Measurements from ENCODE around the gene PLCB1. TPM values are rescaled to one million over a fixed set of nuclear protein-coding genes. Genes with fewer than 3 reads are reported as not detected.

PLCB1 gene
- total and polyA plus RNA-seq, 10 of the 15 experiments (the other 5 are each of a cell fraction or from before 2014, with no cell fraction given) = 0.05 to 5.3 (median 0.17) TPM; not detected in 1

DNA sequence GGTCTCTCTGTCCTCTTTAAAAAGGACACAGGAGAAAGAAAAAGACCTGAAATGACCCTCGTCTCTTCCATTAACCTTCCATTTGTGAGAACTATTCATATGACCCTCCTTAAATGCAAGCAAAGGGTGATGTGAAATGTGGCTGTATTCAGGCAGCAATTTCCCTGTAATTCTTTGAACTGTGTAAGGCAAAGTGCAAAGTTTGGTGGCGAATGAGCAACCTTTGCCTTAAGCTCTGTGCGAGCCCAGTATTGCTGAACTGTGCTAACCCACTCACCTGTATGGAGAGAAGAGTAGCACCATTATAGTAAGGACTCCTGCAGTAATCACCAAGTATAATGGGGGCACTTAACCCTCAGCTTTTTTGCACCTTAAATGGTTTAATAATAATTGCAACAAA is 223.4 kb downstream of the PLCB1 start:
- 23% methylated on average over 3 of the region's 3 CpGs for WGBS (ENCODE audit: insufficient coverage, insufficient replicate concordance, low lambda C conversion rate, missing lambda C conversion rate)
- intact Hi-C loops (cut with micrococcal nuclease; ENCODE audit: unreplicated experiment) = no loop called here
- CTCF ChIA-PET = interaction anchor here (1.0 kb wide), 1 partner anchor 366 kb away, joined by 3 read pairs; no protein-coding TSS in a partner anchor
- no peak overlapping the region for H3K4me3 ChIP-seq
- H2AFZ ChIP-seq (ENCODE audit: control insufficient read depth, low read depth, low read length) = no peak overlapping the region
- BruUV-seq (replicated peaks) = no TSS peak
- no peaks in the 10 kb centered on the region for H4K20me1 ChIP-seq (ENCODE audit: control insufficient read depth, insufficient read depth)
- POLR2A ChIA-PET = no interaction called here
- H3K27ac ChIP-seq (ENCODE audit: control insufficient read depth, insufficient read depth) = no peak overlapping the region
- RAD21 ChIA-PET (ENCODE audit: unreplicated experiment) = no interaction called here
- H3K4me1 ChIP-seq (ENCODE audit: control insufficient read depth, insufficient read depth, low read length) = no peaks in the 10 kb centered on the region
- FAIRE-seq (no peak), DNase-seq (ENCODE audit: low read depth, low spot score) (no peak), ATAC-seq (no peak)
- no peaks in the 10 kb centered on the region for H3K9me3 ChIP-seq (replicated peaks; ENCODE audit: control insufficient read depth, insufficient read depth, low read length)
- SMC1A ChIA-PET (ENCODE audit: uncharacterized antibody, unreplicated experiment) = interaction anchor here (0.6 to 1.7 kb wide), 2 partner anchors 91 to 395 kb away, joined by 3 to 4 read pairs; no protein-coding TSS in a partner anchor
- no peaks in the 10 kb centered on the region for H3K27me3 ChIP-seq (replicated peaks in 1 of 2; ENCODE audit: control insufficient read depth in 2 of 2, insufficient read depth in 2 of 2, low read length in 1 of 2)
- no peak for TF ChIP-seq JUND (IDR thresholded peaks at IDR 0.05; ENCODE audit: low read depth, low read length)
- no peak for TF ChIP-seq TCF7 (IDR thresholded peaks at IDR 0.05; ENCODE audit: borderline replicate concordance)
- TF ChIP-seq RFX5 (IDR thresholded peaks at IDR 0.05; ENCODE audit: low read depth, low read length) = no peak
- no peak for TF ChIP-seq RELA (IDR thresholded peaks at IDR 0.05; ENCODE audit: borderline replicate concordance, partially characterized antibody)
- TF ChIP-seq, protein P1, sequence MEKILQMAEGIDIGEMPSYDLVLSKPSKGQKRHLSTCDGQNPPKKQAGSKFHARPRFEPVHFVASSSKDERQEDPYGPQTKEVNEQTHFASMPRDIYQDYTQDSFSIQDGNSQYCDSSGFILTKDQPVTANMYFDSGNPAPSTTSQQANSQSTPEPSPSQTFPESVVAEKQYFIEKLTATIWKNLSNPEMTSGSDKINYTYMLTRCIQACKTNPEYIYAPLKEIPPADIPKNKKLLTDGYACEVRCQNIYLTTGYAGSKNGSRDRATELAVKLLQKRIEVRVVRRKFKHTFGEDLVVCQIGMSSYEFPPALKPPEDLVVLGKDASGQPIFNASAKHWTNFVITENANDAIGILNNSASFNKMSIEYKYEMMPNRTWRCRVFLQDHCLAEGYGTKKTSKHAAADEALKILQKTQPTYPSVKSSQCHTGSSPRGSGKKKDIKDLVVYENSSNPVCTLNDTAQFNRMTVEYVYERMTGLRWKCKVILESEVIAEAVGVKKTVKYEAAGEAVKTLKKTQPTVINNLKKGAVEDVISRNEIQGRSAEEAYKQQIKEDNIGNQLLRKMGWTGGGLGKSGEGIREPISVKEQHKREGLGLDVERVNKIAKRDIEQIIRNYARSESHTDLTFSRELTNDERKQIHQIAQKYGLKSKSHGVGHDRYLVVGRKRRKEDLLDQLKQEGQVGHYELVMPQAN (conservative IDR thresholded peaks at IDR 0.05) = no peak
- no peak for TF ChIP-seq WRNIP1 (IDR thresholded peaks at IDR 0.05; ENCODE audit: borderline replicate concordance, low read depth, low read length)
- TF ChIP-seq MEF2B (IDR thresholded peaks at IDR 0.05; ENCODE audit: partially characterized antibody, poor library complexity, severe bottlenecking) = no peak
- no peak for TF ChIP-seq PML (IDR thresholded peaks at IDR 0.05; ENCODE audit: low read length)
- no peak for TF ChIP-seq ESRRA (IDR thresholded peaks at IDR 0.05; ENCODE audit: low read length)
- TF ChIP-seq MXI1 (IDR thresholded peaks at IDR 0.05; ENCODE audit: low read depth, low read length) = no peak
- TF ChIP-seq SIN3A (IDR thresholded peaks at IDR 0.05; ENCODE audit: low read depth, low read length) = no peak
- no peak for TF ChIP-seq SMARCA5 (IDR thresholded peaks at IDR 0.05)
- no peak for TF ChIP-seq E2F4 (IDR thresholded peaks at IDR 0.05; ENCODE audit: low read depth, low read length)
- no peak for TF ChIP-seq MLLT1 (IDR thresholded peaks at IDR 0.05)
- TF ChIP-seq CBX5 (IDR thresholded peaks at IDR 0.05; ENCODE audit: low read depth) = no peak
- H3K4me2 ChIP-seq (ENCODE audit: control insufficient read depth, insufficient read depth) = no peak overlapping the region
- in situ Hi-C loops (cut with MboI) = no loop called here
- H3K79me2 ChIP-seq (ENCODE audit: control insufficient read depth, insufficient read depth, low read length) = no peaks in the 10 kb centered on the region
- no peaks in the 10 kb centered on the region for H3K36me3 ChIP-seq (ENCODE audit: control insufficient read depth in 2 of 2, insufficient read depth in 2 of 2, low read length in 1 of 2)
- H3K9ac ChIP-seq (ENCODE audit: control insufficient read depth, insufficient read depth, low read length) = no peak overlapping the region
